OCI-LY1 (cell line): ENCODE measurements around the gene OR2F1.

ENCODE experiments used
- CTCF ChIP-seq: fragments of 200-600 bp; sonication (generic), shearing (Covaris generic); IDR thresholded peaks from 2 replicates; pipeline ENCODE4 v1.5.1; 2017; ENCODE audit warnings: mild to moderate bottlenecking, antibody characterized with exemption, low read length, moderate library complexity, mixed read lengths
- EZH2 ChIP-seq: fragments of 200-600 bp; sonication (generic), shearing (Covaris generic); IDR thresholded peaks from 2 replicates; pipeline ENCODE4 v1.8.0; 2017; ENCODE audit warnings: borderline replicate concordance, mixed run types, mild to moderate bottlenecking, antibody characterized with exemption, low read length, moderate library complexity, mixed read lengths

GRCh38 chr7:143967398-143967797 is 12.8 kb downstream of the OR2F1 start:
- TF ChIP-seq CTCF, result no peak
- no peak for TF ChIP-seq EZH2
